Stimulated activated naive CD8-positive, alpha-beta T cell treated with anti-CD3 and anti-CD28 coated beads, Interleukin-15, Interleukin-2, amounts not matched to agents 100 ng/mL and 50 ng/mL, for 24 hours (primary cell): Measurements from ENCODE around the gene CEACAM1.
A peak's percentile ranks its signal among the peaks of the same experiment; 100 is the strongest.
"Not testable (repeated sequence)": the region's sequence is repeated elsewhere in the genome, so short reads cannot be mapped to it uniquely, and the experiment has no call there.

Experiments used
- H3K27ac Mint-ChIP-seq: one replicate; pipeline ENCODE4 v1.8.0; 2021; ENCODE audit warnings: mild to moderate bottlenecking, mixed read lengths
- H3K27me3 Mint-ChIP-seq: one replicate; pipeline ENCODE4 v1.8.0; 2021; ENCODE audit warnings: mixed read lengths
- H3K36me3 Mint-ChIP-seq: one replicate; pipeline ENCODE4 v1.8.0; 2021; ENCODE audit warnings: low read depth, mixed read lengths
- H3K4me1 Mint-ChIP-seq: one replicate; pipeline ENCODE4 v1.8.0; 2021; ENCODE audit warnings: low read depth, mixed read lengths
- H3K4me3 Mint-ChIP-seq: one replicate; pipeline ENCODE4 v1.8.0; 2021; ENCODE audit warnings: mild to moderate bottlenecking, mixed read lengths
- H3K9me3 Mint-ChIP-seq: one replicate; pipeline ENCODE4 v1.8.0; 2021; ENCODE audit warnings: mixed read lengths

Gene CEACAM1

GRCh38 chr19:42528354-42529247 is at the start of gene CEACAM1:
Gene CEACAM1 (minus strand): TSS chr19:42528481. CDS start chr19:42528374, 107 bp downstream.
- H3K9me3 Mint-ChIP-seq, result no peaks in the 10 kb centered on the region
- H3K4me3 Mint-ChIP-seq, result peak within 1 kb of the TSS; percentile 70
- H3K27ac Mint-ChIP-seq, result peak within 1 kb of the TSS; percentile 86
- H3K27me3 Mint-ChIP-seq, result no peaks in the 10 kb centered on the region
- peaks cover 24% of the 10 kb centered on the region for H3K4me1 Mint-ChIP-seq
- H3K36me3 Mint-ChIP-seq, result no peaks in the 10 kb centered on the region

DNA sequence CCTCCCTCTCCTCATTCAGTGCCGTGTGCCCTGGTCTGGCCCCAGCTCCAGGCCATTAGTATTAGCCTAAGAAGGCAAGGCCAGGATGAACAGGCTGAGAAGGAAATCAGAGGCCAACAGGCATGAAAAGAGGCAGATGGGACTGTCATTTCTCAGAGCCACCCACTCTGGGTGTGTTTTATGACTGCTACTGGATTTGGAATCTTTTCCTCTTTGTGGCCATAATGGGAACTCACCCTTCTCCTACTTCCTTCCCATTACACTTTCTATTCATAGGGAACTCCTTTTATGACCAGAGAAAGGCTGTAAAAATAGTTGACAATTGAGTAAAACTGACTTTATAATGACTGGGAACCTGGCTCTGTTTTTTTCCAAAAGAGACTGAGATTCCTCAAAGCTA is 48.7 kb upstream of the CEACAM1 start:
- H3K4me3 Mint-ChIP-seq, result no peak overlapping the region
- no peaks in the 10 kb centered on the region for H3K4me1 Mint-ChIP-seq
- H3K27me3 Mint-ChIP-seq, result peaks cover 10% of the 10 kb centered on the region
- H3K27ac Mint-ChIP-seq, result no peak overlapping the region
- H3K9me3 Mint-ChIP-seq, result no peaks in the 10 kb centered on the region
- H3K36me3 Mint-ChIP-seq, result no peaks in the 10 kb centered on the region

GRCh38 chr19:42576241-42576640 is 48.0 kb upstream of the CEACAM1 start:
- Mint-ChIP-seq H3K9me3 (no peaks in the 10 kb centered on the region), H3K4me1 (no peaks in the 10 kb centered on the region), H3K27ac (no peak overlapping the region), H3K36me3 (no peaks in the 10 kb centered on the region), H3K4me3 (no peak overlapping the region), H3K27me3 (peaks cover 12% of the 10 kb centered on the region)

DNA sequence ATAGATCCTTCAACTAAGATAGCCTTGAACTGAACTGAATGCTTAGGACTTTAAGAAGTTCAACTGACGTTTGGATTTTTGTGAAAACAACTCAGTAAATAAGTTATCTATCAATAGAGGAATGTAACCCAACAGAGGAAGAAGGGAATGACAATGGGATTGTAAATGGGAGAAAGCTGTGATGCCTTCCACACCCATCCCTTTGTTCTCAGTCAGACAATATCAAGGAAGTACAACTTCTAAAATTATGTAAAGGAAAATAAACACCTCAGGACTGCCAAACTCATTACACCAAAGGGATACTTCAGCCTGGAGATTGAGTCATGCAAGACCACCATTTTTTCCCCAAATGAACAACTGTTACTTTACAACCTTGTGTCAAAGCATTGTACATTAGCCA is 45.4 kb upstream of the CEACAM1 start:
- peaks cover 13% of the 10 kb centered on the region for H3K27me3 Mint-ChIP-seq
- H3K36me3 Mint-ChIP-seq, result no peaks in the 10 kb centered on the region
- no peak overlapping the region for H3K4me3 Mint-ChIP-seq
- no peaks in the 10 kb centered on the region for H3K9me3 Mint-ChIP-seq
- H3K27ac Mint-ChIP-seq, result no peak overlapping the region
- no peaks in the 10 kb centered on the region for H3K4me1 Mint-ChIP-seq

DNA sequence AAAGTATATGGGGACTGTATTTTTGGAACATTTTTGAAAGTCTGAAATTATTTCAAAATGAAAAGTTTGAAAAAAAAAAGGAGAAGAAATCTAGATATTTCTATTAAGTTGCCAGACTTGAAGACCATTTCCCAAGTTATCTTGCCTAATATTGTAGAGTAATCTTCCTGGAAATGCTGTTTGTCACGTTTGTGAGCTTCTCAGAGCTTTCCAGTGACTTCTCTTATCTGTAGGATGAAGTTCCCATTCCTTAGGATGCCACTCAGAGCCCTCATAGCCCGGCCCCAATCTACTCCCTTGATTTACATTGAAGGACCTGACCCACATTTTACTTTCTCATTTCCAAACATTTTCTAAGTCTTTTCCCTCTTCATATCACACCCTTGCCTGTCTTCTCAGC is 42.8 kb upstream of the CEACAM1 start:
- Mint-ChIP-seq H3K36me3 (no peaks in the 10 kb centered on the region), H3K4me3 (no peak overlapping the region), H3K4me1 (peaks cover 12% of the 10 kb centered on the region), H3K27ac (no peak overlapping the region), H3K27me3 (peaks cover 18% of the 10 kb centered on the region), H3K9me3 (no peaks in the 10 kb centered on the region)

- H3K36me3 Mint-ChIP-seq, result no peaks in the 10 kb centered on the region
- peaks cover 12% of the 10 kb centered on the region for H3K4me1 Mint-ChIP-seq
- no peak overlapping the region for H3K27ac Mint-ChIP-seq
- H3K9me3 Mint-ChIP-seq, result no peaks in the 10 kb centered on the region
- no peak overlapping the region for H3K4me3 Mint-ChIP-seq
- peaks cover 18% of the 10 kb centered on the region for H3K27me3 Mint-ChIP-seq
These were observed 40.9 kb upstream of the CEACAM1 start for GRCh38 chr19:42569193-42569592.

DNA sequence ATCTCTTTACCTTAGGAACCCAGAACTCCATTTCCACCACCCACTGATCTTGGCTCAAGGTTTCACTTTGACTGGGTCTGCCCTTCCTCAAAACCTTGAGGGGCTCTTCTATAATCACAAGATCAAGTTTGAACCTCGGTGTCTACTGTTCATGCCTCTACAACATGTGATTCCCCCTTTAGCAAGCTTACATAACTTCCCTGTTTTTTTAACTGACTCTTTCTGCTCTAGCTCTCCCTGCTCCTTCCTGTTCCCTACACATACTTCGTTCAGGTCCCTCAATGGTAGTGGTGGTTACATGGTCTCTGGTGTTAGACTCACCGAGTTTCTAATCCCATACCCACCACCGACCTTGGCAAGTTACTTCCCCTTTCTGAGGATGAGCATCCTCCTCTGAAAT is 39.7 kb upstream of the CEACAM1 start:
- no peak overlapping the region for H3K27ac Mint-ChIP-seq
- no peaks in the 10 kb centered on the region for H3K9me3 Mint-ChIP-seq
- H3K4me1 Mint-ChIP-seq, result peaks cover 12% of the 10 kb centered on the region

DNA sequence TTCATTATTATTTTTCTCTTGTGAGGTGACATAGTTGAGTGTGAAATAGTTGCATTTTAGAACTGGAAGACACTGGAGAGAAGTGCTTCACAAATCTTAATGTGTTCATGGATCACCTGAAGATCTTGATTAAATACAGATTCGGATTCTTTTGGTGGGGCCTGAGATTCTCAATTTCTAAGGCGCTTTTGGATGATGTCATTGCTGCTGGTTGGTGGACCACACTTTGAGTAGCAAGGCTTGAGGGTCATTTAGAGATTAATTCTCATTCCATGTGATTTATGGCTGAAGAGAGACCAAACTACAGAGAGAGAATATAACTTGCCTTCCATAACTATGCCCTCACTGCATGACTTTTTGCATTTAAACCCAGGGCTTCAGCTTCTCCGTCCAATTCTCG is 39.3 kb upstream of the CEACAM1 start:
- H3K36me3 Mint-ChIP-seq, result no peaks in the 10 kb centered on the region

More for the DNA sequence above, 39.7 kb upstream of the CEACAM1 start:
- Mint-ChIP-seq H3K4me3 (no peak overlapping the region), H3K27me3 (peaks cover 17% of the 10 kb centered on the region), H3K36me3 (no peaks in the 10 kb centered on the region)

DNA sequence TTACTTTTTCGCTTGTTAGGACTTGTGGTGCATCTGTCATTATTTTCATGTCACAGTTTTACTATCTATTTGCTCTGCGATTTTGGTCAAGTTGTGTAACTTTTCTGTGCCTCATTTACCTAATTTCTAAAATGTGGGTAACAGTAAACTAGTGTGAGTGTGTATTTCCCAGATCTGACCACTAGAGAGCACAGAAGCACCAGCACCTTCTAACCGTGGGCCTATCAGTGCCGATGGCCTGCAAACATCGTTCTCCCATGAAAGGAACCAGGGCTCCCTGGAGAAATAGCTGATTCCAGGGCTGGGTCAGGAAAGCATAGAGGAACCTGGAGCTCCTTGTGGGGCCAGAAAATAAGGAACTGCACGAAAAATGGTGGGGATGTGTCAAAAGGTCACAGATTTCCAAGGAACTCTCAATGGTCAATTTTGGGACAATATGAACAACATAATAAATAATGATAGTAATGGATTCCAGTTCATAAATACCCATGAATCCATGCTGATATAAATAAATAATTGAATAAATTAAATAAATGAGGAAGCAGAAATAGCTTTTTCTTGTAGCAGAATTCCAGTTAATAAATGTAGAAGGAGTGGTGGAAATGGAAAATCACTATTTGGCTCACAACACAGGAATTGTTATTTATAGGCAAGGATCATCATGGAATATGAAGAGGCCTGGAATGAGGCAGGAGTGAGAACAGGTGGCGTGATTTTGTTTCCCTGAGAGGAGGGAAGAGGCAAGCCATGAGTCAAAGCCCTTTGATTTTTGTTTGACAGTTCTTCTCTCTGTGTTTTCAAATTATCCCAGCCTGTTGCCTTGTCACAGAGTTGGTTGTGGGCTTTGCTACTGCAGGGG is 35.3 kb upstream of the CEACAM1 start:
- H3K4me3 Mint-ChIP-seq, result no peak overlapping the region
- no peak overlapping the region for H3K27ac Mint-ChIP-seq
- H3K27me3 Mint-ChIP-seq, result peaks cover 16% of the 10 kb centered on the region
- no peaks in the 10 kb centered on the region for H3K36me3 Mint-ChIP-seq
- no peaks in the 10 kb centered on the region for H3K9me3 Mint-ChIP-seq
- peaks cover 12% of the 10 kb centered on the region for H3K4me1 Mint-ChIP-seq

More for the DNA sequence above, 39.3 kb upstream of the CEACAM1 start:
- no peak overlapping the region for H3K4me3 Mint-ChIP-seq
- H3K27me3 Mint-ChIP-seq, result peaks cover 17% of the 10 kb centered on the region
- peaks cover 12% of the 10 kb centered on the region for H3K4me1 Mint-ChIP-seq
- no peak overlapping the region for H3K27ac Mint-ChIP-seq
- no peaks in the 10 kb centered on the region for H3K9me3 Mint-ChIP-seq

- Mint-ChIP-seq H3K4me1 (peaks cover 2% of the 10 kb centered on the region), H3K27ac (no peak overlapping the region), H3K9me3 (no peaks in the 10 kb centered on the region), H3K4me3 (no peak overlapping the region), H3K36me3 (no peaks in the 10 kb centered on the region), H3K27me3 (peaks cover 11% of the 10 kb centered on the region)
These were observed 33.2 kb upstream of the CEACAM1 start for GRCh38 chr19:42561512-42561911.

- no peaks in the 10 kb centered on the region for H3K4me1 Mint-ChIP-seq
- no peak overlapping the region for H3K27ac Mint-ChIP-seq
- H3K36me3 Mint-ChIP-seq, result no peaks in the 10 kb centered on the region
- H3K27me3 Mint-ChIP-seq, result peaks cover 16% of the 10 kb centered on the region
- H3K4me3 Mint-ChIP-seq, result no peak overlapping the region
- no peaks in the 10 kb centered on the region for H3K9me3 Mint-ChIP-seq
These were observed 32.5 kb upstream of the CEACAM1 start for GRCh38 chr19:42560731-42561130.

DNA sequence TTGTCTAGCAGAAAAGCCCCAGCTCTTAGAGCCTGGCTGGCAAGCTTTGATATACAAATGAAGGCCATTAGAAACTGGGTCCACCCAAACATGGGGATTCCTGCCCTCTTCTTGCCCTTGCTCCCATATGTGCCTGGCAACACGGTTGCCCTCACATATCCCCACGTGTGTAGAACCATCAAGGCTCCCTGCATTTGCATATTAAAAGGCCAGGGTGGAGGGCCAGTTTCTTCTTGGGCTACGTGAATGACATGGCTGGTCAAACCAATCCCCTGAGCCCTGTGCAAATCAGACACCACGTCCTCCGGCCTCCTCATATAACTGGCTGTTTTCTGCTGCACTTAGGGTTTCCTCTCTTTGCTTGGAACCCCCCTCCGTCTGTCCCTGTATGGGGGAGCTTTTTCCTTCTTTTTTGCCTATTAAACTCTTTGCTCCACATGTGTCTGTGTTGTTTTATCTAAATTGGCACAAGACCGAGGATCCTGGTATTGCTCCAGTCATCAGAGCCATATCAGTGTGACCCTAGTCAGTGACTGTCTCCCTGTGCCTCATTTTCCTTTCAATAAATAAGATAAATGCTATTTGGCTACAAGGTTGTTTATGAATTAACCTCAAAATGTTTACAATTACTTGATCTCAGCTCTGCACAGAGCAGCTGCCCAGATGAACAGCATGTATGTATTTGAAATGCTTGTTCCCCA is 30.3 kb upstream of the CEACAM1 start:
- Mint-ChIP-seq H3K27me3 (peaks cover 23% of the 10 kb centered on the region), H3K27ac (no peak overlapping the region), H3K9me3 (no peaks in the 10 kb centered on the region), H3K36me3 (no peaks in the 10 kb centered on the region), H3K4me1 (no peaks in the 10 kb centered on the region), H3K4me3 (no peak overlapping the region)

DNA sequence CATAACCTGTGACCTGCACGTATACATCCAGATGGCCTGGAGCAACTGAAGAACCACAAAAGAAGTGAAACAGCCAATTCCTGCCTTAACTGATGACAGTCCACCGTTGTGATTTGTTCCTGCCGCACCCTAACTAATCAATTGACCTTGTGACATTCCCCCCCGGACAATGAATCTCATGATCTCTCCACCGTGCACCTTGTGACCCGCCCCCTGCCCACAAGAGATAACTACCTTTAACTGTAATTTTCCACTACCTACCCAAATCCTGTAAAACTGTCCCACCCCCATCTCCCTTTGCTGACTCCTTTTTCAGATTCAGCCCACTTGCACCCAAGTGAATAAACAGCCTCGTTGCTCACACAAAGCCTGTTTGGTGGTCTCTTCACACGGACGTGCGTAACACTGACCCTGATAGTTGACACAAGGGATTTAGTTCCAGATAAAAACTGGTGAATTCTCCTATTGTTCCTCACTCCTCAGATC is 29.1 kb upstream of the CEACAM1 start:
- not testable (repeated sequence) for H3K4me1 Mint-ChIP-seq, H3K4me3 Mint-ChIP-seq, H3K9me3 Mint-ChIP-seq, H3K27ac Mint-ChIP-seq, H3K36me3 Mint-ChIP-seq
- H3K27me3 Mint-ChIP-seq, result peaks cover 19% of the 10 kb centered on the region

- Mint-ChIP-seq H3K4me3 (no peak overlapping the region), H3K27ac (no peak overlapping the region), H3K9me3 (no peaks in the 10 kb centered on the region), H3K4me1 (no peaks in the 10 kb centered on the region), H3K36me3 (no peaks in the 10 kb centered on the region), H3K27me3 (peaks cover 24% of the 10 kb centered on the region)
These were observed 27.5 kb upstream of the CEACAM1 start for GRCh38 chr19:42555801-42556200.
